ENCODE measurements around the gene COL4A5. TPM values are rescaled to one million over a fixed set of nuclear protein-coding genes. Genes with fewer than 3 reads are reported as not detected.

The COL4A5 gene
- total RNA-seq, 1 donor: not detected

DNA sequence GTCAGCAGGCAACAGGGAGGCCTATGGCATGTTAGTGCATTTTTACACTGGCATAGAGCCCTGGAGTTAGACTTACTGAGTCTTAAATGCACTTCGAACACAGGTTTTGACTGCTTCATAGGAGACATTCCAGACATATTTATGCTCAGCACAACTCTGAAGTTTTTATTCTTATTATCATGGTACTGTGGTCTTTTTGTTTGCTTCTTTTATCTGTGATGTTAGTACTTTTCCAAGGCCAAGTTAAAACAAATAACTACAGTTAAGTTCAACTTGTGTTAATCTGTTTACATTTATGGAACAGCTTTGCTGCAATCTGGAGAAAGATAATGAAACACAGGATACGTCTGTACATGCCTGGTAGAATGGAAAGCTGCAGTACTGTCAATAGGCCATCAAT is 76.5 kb downstream of the COL4A5 start:
- no peak overlapping the region for H3K4me3 ChIP-seq (ENCODE audit: low read length)
- no peaks in the 10 kb centered on the region for H3K27me3 ChIP-seq (ENCODE audit: insufficient read depth, low read length)
- no peaks in the 10 kb centered on the region for H3K4me1 ChIP-seq (ENCODE audit: insufficient read depth, low read length)
- H3K9me3 ChIP-seq (ENCODE audit: low read depth, low read length): no peaks in the 10 kb centered on the region

GRCh38 chrX:108527724-108528123 is 88.1 kb downstream of the COL4A5 start:
- no peak overlapping the region for H3K4me3 ChIP-seq (ENCODE audit: low read length)
- no peaks in the 10 kb centered on the region for H3K27me3 ChIP-seq (ENCODE audit: insufficient read depth, low read length)
- H3K4me1 ChIP-seq (ENCODE audit: insufficient read depth, low read length): no peaks in the 10 kb centered on the region
- no peaks in the 10 kb centered on the region for H3K9me3 ChIP-seq (ENCODE audit: low read depth, low read length)

- Histone ChIP-seq H3K4me3 (ENCODE audit: low read length) (no peak overlapping the region), H3K4me1 (ENCODE audit: insufficient read depth, low read length) (no peaks in the 10 kb centered on the region), H3K27me3 (ENCODE audit: insufficient read depth, low read length) (no peaks in the 10 kb centered on the region), H3K9me3 (ENCODE audit: low read depth, low read length) (no peaks in the 10 kb centered on the region)
Measured at GRCh38 chrX:108537005-108537404, 97.4 kb downstream of the COL4A5 start.

DNA sequence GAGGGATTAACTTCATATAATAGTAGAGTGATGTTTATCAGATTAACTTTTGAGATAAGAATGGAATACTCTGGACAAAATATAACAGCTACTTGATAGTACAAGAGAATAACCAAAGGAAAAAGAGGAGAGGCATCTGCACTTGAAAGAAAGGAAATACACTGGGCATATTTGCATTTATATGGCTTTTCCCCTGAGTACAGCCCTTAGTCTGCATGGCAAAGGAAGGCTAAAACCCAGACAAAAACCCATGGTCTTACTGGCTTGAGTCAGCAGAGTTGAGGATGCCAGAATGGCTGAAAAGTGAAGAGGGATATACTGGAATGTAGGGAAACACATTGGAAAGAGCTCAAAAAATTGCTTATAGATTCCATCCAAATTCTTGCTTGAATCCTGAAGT is 101.6 kb downstream of the COL4A5 start:
- H3K9me3 ChIP-seq (ENCODE audit: low read depth, low read length): no peaks in the 10 kb centered on the region

GRCh38 chrX:108557580-108557979 is 117.9 kb downstream of the COL4A5 start:
- Histone ChIP-seq H3K4me3 (ENCODE audit: low read length) (no peak overlapping the region), H3K4me1 (ENCODE audit: insufficient read depth, low read length) (no peaks in the 10 kb centered on the region), H3K9me3 (ENCODE audit: low read depth, low read length) (no peaks in the 10 kb centered on the region), H3K27me3 (ENCODE audit: insufficient read depth, low read length) (no peaks in the 10 kb centered on the region)

More for the DNA sequence above, 101.6 kb downstream of the COL4A5 start:
- Histone ChIP-seq H3K27me3 (ENCODE audit: insufficient read depth, low read length) (no peaks in the 10 kb centered on the region), H3K4me1 (ENCODE audit: insufficient read depth, low read length) (no peaks in the 10 kb centered on the region), H3K4me3 (ENCODE audit: low read length) (no peak overlapping the region)

- Histone ChIP-seq H3K4me1 (ENCODE audit: insufficient read depth, low read length) (no peaks in the 10 kb centered on the region), H3K27me3 (ENCODE audit: insufficient read depth, low read length) (no peaks in the 10 kb centered on the region), H3K9me3 (ENCODE audit: low read depth, low read length) (no peaks in the 10 kb centered on the region), H3K4me3 (ENCODE audit: low read length) (no peak overlapping the region)
Measured at GRCh38 chrX:108558217-108558616, 118.6 kb downstream of the COL4A5 start.

GRCh38 chrX:108573136-108573535 is 133.5 kb downstream of the COL4A5 start:
- Histone ChIP-seq H3K4me3 (ENCODE audit: low read length) (no peak overlapping the region), H3K27me3 (ENCODE audit: insufficient read depth, low read length) (no peaks in the 10 kb centered on the region)

GRCh38 chrX:108582151-108582550 is 142.5 kb downstream of the COL4A5 start:
- H3K4me3 ChIP-seq (ENCODE audit: low read length): no peak overlapping the region
- no peaks in the 10 kb centered on the region for H3K9me3 ChIP-seq (ENCODE audit: low read depth, low read length)
- H3K4me1 ChIP-seq (ENCODE audit: insufficient read depth, low read length): no peaks in the 10 kb centered on the region
- H3K27me3 ChIP-seq (ENCODE audit: insufficient read depth, low read length): no peaks in the 10 kb centered on the region

More at GRCh38 chrX:108573136-108573535, 133.5 kb downstream of the COL4A5 start:
- Histone ChIP-seq H3K4me1 (ENCODE audit: insufficient read depth, low read length) (no peaks in the 10 kb centered on the region), H3K9me3 (ENCODE audit: low read depth, low read length) (no peaks in the 10 kb centered on the region)

- no peak overlapping the region for H3K4me3 ChIP-seq (ENCODE audit: low read length)
- H3K27me3 ChIP-seq (ENCODE audit: insufficient read depth, low read length): no peaks in the 10 kb centered on the region
- no peaks in the 10 kb centered on the region for H3K9me3 ChIP-seq (ENCODE audit: low read depth, low read length)
- no peaks in the 10 kb centered on the region for H3K4me1 ChIP-seq (ENCODE audit: insufficient read depth, low read length)
Measured at GRCh38 chrX:108584617-108585211, 145.1 kb downstream of the COL4A5 start.

DNA sequence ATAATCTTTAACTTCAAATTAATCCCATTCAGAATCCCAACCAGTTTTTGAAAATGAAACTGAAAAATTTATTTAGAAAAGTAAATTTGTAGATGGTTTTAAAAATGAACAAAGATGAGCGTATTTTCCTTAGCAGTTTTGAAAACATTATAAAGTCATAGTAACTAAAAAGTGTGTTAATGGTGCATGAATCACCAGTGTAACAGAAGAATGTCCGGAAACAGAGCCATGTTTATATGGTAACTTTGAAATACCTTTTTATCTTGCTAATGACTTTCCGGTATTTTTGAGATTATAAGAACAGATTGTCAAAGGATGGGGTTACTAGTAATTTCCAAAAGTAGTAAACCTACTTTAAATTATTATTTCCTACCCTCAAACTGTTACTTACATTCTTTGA is 150.9 kb downstream of the COL4A5 start:
- no peak overlapping the region for H3K4me3 ChIP-seq (ENCODE audit: low read length)
- no peaks in the 10 kb centered on the region for H3K9me3 ChIP-seq (ENCODE audit: low read depth, low read length)
- H3K27me3 ChIP-seq (ENCODE audit: insufficient read depth, low read length): no peaks in the 10 kb centered on the region
- H3K4me1 ChIP-seq (ENCODE audit: insufficient read depth, low read length): no peaks in the 10 kb centered on the region

- Histone ChIP-seq H3K4me3 (ENCODE audit: low read length) (no peak overlapping the region), H3K4me1 (ENCODE audit: insufficient read depth, low read length) (no peaks in the 10 kb centered on the region), H3K9me3 (ENCODE audit: low read depth, low read length) (no peaks in the 10 kb centered on the region), H3K27me3 (ENCODE audit: insufficient read depth, low read length) (no peaks in the 10 kb centered on the region)
Measured at GRCh38 chrX:108601276-108601675, 161.6 kb downstream of the COL4A5 start.

DNA sequence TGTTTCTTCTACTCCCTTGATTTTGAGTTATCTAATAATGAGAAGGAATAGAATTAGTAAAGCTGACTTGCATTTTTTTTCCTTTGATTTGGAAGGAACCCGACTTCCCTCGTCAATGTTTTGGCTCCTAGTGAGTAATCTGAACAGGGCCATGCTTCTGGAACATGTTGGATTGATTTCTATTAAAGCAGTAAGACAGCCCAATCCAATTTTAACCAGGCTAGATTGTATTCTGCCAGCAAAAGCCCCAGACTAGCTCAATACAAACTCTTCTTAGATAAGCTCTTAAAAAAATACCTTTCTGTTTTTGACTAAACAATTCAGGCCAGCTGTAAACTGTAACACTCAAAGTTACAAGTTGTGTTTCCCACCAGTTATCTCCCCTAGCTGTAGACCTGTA is 170.5 kb downstream of the COL4A5 start:
- Histone ChIP-seq H3K4me3 (ENCODE audit: low read length) (no peak overlapping the region), H3K4me1 (ENCODE audit: insufficient read depth, low read length) (no peaks in the 10 kb centered on the region), H3K9me3 (ENCODE audit: low read depth, low read length) (no peaks in the 10 kb centered on the region), H3K27me3 (ENCODE audit: insufficient read depth, low read length) (no peaks in the 10 kb centered on the region)

DNA sequence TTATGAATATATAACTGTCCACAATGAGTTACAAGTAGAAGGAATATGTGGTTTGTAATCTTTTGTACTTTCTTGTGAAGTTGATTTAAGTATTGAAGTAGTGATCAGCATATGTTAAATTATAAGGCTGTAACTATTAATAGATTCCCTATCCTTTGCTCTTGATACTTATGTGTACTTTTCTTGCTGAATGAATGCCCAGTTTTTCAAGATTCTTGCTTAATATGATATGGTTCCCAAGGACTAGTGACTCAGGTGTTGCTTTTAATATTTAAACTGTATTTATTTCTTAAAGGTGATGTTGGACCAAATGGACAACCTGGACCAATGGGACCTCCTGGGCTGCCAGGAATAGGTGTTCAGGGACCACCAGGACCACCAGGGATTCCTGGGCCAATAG is 175.0 kb downstream of the COL4A5 start:
- H3K9me3 ChIP-seq (ENCODE audit: low read depth, low read length): no peaks in the 10 kb centered on the region
- H3K27me3 ChIP-seq (ENCODE audit: insufficient read depth, low read length): no peaks in the 10 kb centered on the region
- H3K4me1 ChIP-seq (ENCODE audit: insufficient read depth, low read length): no peaks in the 10 kb centered on the region
- H3K4me3 ChIP-seq (ENCODE audit: low read length): no peak overlapping the region

DNA sequence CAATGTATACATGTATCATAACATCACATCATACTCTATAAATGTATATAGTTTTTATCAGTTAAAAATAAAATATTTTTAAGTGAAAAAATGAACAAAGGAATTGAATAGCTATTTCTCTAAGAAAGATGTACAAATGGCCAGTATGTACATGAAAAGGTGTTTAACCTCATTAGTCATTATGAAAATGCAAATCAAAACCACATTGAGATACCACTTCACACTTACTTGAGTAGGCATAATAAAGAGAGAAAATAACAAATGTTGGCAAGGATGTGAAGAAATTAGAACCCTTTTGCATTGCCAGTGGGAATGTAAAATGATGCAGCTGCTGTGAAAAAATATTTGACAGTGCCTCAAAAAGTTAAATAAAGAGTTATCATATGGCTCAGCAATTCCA is 201.2 kb downstream of the COL4A5 start:
- Histone ChIP-seq H3K4me1 (ENCODE audit: insufficient read depth, low read length) (no peaks in the 10 kb centered on the region), H3K4me3 (ENCODE audit: low read length) (no peak overlapping the region), H3K27me3 (ENCODE audit: insufficient read depth, low read length) (no peaks in the 10 kb centered on the region), H3K9me3 (ENCODE audit: low read depth, low read length) (no peaks in the 10 kb centered on the region)

GRCh38 chrX:108641589-108642272 is 202.1 kb downstream of the COL4A5 start:
- Histone ChIP-seq H3K27me3 (ENCODE audit: insufficient read depth, low read length) (no peaks in the 10 kb centered on the region), H3K9me3 (ENCODE audit: low read depth, low read length) (no peaks in the 10 kb centered on the region), H3K4me1 (ENCODE audit: insufficient read depth, low read length) (no peaks in the 10 kb centered on the region), H3K4me3 (ENCODE audit: low read length) (no peak overlapping the region)

DNA sequence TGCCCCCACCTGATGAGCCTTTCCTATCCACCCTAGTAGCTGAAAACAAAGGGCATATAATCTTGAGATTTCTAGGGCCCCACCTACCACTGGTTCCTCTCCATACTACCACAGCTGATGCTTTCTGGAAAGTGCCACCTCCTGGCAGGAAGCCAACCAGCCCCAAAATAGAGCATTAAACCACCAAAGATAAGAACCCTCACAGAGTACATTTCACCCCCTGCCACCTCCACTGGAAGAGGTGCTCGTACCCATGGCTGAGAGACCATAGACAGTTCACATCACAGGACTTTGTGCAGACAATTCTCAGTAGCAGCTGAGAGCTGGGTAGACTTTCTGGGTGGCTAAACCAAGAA is 202.6 kb downstream of the COL4A5 start:
- Histone ChIP-seq H3K4me1 (ENCODE audit: insufficient read depth, low read length) (no peaks in the 10 kb centered on the region), H3K27me3 (ENCODE audit: insufficient read depth, low read length) (no peaks in the 10 kb centered on the region), H3K9me3 (ENCODE audit: low read depth, low read length) (no peaks in the 10 kb centered on the region), H3K4me3 (ENCODE audit: low read length) (no peak overlapping the region)

All from mononuclear cell (primary cell).